ENCODE data around the gene DIPK1B.

Gene DIPK1B

DNA sequence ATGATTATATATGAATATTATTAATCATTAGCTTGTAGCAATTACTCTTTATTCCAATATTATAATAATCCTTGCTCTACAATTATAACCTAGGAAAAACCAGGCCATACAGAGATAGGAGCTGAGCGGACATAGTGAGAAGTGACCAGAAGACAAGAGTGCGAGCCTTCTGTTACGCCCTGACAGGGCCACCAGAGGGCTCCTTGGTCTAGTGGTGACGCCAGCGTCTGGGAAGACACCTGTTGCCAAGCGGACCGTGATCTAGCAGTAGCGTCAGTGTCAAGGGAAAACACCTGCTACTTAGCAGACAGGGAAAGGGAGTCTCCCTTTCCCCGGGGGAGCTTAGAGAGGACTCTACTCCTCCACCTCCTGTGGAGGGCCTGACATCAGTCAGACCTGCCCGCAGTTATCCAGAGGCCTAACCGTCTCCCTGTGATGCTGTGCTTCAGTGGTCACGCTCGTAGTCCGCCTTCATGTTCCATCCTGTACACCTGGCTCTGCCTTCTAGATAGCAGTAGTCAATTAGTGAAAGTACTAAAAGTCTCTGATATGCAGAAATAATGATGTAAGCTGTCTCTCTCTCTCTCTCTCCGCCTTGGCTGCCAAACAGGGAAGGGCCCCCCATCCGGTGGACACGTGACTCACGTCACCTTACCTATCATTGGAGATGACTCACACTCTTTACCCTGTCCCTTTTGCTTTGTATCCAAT, 54.2 kb downstream of the DIPK1B start (continued):
- TF ChIP-seq, protein P1, sequence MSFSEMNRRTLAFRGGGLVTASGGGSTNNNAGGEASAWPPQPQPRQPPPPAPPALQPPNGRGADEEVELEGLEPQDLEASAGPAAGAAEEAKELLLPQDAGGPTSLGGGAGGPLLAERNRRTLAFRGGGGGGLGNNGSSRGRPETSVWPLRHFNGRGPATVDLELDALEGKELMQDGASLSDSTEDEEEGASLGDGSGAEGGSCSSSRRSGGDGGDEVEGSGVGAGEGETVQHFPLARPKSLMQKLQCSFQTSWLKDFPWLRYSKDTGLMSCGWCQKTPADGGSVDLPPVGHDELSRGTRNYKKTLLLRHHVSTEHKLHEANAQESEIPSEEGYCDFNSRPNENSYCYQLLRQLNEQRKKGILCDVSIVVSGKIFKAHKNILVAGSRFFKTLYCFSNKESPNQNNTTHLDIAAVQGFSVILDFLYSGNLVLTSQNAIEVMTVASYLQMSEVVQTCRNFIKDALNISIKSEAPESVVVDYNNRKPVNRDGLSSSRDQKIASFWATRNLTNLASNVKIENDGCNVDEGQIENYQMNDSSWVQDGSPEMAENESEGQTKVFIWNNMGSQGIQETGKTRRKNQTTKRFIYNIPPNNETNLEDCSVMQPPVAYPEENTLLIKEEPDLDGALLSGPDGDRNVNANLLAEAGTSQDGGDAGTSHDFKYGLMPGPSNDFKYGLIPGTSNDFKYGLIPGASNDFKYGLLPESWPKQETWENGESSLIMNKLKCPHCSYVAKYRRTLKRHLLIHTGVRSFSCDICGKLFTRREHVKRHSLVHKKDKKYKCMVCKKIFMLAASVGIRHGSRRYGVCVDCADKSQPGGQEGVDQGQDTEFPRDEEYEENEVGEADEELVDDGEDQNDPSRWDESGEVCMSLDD (tag by site-specific recombination; IDR thresholded peaks at IDR 0.05) = peak; percentile 76; the same call in 1 of the 2 replicates
- peak; percentile 91 for TF ChIP-seq WT1 (tag by site-specific recombination; IDR thresholded peaks at IDR 0.05)
- 0 out of 2 replicates have a peak, but pooled peaks have one; percentile 5 for TF ChIP-seq FEZF1 (tag by site-specific recombination; IDR thresholded peaks at IDR 0.05)
- peak; percentile 80 for TF ChIP-seq IKZF3 (tag by site-specific recombination; IDR thresholded peaks at IDR 0.05)
- peak; percentile 93 for TF ChIP-seq GLIS1 (tag by site-specific recombination; IDR thresholded peaks at IDR 0.05)
- peak; percentile 77 for TF ChIP-seq OSR2 (tag by site-specific recombination; IDR thresholded peaks at IDR 0.05)
- TF ChIP-seq SP7 (tag by site-specific recombination; IDR thresholded peaks at IDR 0.05) = peak; percentile 87
- peak; percentile 83 for TF ChIP-seq ZNF10 (tag by site-specific recombination; IDR thresholded peaks at IDR 0.05)
- peak; percentile 48 for TF ChIP-seq ZBTB17 (tag by site-specific recombination; IDR thresholded peaks at IDR 0.05)
- TF ChIP-seq ZNF239 (tag by site-specific recombination; IDR thresholded peaks at IDR 0.05) = 0 out of 2 replicates have a peak, but pooled peaks have one; percentile 29
- TF ChIP-seq, protein P2, sequence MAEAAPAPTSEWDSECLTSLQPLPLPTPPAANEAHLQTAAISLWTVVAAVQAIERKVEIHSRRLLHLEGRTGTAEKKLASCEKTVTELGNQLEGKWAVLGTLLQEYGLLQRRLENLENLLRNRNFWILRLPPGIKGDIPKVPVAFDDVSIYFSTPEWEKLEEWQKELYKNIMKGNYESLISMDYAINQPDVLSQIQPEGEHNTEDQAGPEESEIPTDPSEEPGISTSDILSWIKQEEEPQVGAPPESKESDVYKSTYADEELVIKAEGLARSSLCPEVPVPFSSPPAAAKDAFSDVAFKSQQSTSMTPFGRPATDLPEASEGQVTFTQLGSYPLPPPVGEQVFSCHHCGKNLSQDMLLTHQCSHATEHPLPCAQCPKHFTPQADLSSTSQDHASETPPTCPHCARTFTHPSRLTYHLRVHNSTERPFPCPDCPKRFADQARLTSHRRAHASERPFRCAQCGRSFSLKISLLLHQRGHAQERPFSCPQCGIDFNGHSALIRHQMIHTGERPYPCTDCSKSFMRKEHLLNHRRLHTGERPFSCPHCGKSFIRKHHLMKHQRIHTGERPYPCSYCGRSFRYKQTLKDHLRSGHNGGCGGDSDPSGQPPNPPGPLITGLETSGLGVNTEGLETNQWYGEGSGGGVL (tag by site-specific recombination; IDR thresholded peaks at IDR 0.05) = 0 out of 2 replicates have a peak, but pooled peaks have one; percentile 24
- TF ChIP-seq, protein P3, sequence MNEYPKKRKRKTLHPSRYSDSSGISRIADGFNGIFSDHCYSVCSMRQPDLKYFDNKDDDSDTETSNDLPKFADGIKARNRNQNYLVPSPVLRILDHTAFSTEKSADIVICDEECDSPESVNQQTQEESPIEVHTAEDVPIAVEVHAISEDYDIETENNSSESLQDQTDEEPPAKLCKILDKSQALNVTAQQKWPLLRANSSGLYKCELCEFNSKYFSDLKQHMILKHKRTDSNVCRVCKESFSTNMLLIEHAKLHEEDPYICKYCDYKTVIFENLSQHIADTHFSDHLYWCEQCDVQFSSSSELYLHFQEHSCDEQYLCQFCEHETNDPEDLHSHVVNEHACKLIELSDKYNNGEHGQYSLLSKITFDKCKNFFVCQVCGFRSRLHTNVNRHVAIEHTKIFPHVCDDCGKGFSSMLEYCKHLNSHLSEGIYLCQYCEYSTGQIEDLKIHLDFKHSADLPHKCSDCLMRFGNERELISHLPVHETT (tag by site-specific recombination; IDR thresholded peaks at IDR 0.05) = peak; percentile 41; the same call in 1 of the 2 replicates
- 0 out of 2 replicates have a peak, but pooled peaks have one; percentile 31 for TF ChIP-seq ZNF335 (tag by site-specific recombination; conservative IDR thresholded peaks at IDR 0.05)
- TF ChIP-seq ZNF366 (tag by site-specific recombination; conservative IDR thresholded peaks at IDR 0.05) = peak; percentile 93
- TF ChIP-seq ZNF394 (tag by site-specific recombination; IDR thresholded peaks at IDR 0.05; ENCODE audit: borderline replicate concordance) = peak; percentile 60; the same call in 1 of the 2 replicates
- peak; percentile 81 for TF ChIP-seq ZBTB8A (tag by site-specific recombination; IDR thresholded peaks at IDR 0.05)
- TF ChIP-seq, protein P4, sequence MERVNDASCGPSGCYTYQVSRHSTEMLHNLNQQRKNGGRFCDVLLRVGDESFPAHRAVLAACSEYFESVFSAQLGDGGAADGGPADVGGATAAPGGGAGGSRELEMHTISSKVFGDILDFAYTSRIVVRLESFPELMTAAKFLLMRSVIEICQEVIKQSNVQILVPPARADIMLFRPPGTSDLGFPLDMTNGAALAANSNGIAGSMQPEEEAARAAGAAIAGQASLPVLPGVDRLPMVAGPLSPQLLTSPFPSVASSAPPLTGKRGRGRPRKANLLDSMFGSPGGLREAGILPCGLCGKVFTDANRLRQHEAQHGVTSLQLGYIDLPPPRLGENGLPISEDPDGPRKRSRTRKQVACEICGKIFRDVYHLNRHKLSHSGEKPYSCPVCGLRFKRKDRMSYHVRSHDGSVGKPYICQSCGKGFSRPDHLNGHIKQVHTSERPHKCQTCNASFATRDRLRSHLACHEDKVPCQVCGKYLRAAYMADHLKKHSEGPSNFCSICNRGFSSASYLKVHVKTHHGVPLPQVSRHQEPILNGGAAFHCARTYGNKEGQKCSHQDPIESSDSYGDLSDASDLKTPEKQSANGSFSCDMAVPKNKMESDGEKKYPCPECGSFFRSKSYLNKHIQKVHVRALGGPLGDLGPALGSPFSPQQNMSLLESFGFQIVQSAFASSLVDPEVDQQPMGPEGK (tag by site-specific recombination; IDR thresholded peaks at IDR 0.05) = peak; percentile 73
- TF ChIP-seq ZNF629 (tag by site-specific recombination; IDR thresholded peaks at IDR 0.05) = peak; percentile 69
- peak; percentile 31; the same call in 1 of the 2 replicates for TF ChIP-seq ZBTB20 (tag by site-specific recombination; IDR thresholded peaks at IDR 0.05)
- peak; percentile 87 for TF ChIP-seq ZEB2 (tag by site-specific recombination; IDR thresholded peaks at IDR 0.05)
- peak; percentile 62; the same call in 1 of the 2 replicates for TF ChIP-seq ZSCAN23 (tag by site-specific recombination; IDR thresholded peaks at IDR 0.05)
- TF ChIP-seq ZBTB21 (tag by site-specific recombination; IDR thresholded peaks at IDR 0.05) = peak; percentile 26; the same call in 1 of the 2 replicates
- TF ChIP-seq, protein P5, sequence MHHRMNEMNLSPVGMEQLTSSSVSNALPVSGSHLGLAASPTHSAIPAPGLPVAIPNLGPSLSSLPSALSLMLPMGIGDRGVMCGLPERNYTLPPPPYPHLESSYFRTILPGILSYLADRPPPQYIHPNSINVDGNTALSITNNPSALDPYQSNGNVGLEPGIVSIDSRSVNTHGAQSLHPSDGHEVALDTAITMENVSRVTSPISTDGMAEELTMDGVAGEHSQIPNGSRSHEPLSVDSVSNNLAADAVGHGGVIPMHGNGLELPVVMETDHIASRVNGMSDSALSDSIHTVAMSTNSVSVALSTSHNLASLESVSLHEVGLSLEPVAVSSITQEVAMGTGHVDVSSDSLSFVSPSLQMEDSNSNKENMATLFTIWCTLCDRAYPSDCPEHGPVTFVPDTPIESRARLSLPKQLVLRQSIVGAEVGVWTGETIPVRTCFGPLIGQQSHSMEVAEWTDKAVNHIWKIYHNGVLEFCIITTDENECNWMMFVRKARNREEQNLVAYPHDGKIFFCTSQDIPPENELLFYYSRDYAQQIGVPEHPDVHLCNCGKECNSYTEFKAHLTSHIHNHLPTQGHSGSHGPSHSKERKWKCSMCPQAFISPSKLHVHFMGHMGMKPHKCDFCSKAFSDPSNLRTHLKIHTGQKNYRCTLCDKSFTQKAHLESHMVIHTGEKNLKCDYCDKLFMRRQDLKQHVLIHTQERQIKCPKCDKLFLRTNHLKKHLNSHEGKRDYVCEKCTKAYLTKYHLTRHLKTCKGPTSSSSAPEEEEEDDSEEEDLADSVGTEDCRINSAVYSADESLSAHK (tag by site-specific recombination; IDR thresholded peaks at IDR 0.05) = peak; percentile 56; the same call in 1 of the 2 replicates
- TF ChIP-seq SCRT2 (tag by site-specific recombination; IDR thresholded peaks at IDR 0.05) = peak; percentile 100
- TF ChIP-seq ZNF24 (tag by site-specific recombination; IDR thresholded peaks at IDR 0.05) = peak; percentile 57; the same call in 1 of the 2 replicates
- TF ChIP-seq, protein P6, sequence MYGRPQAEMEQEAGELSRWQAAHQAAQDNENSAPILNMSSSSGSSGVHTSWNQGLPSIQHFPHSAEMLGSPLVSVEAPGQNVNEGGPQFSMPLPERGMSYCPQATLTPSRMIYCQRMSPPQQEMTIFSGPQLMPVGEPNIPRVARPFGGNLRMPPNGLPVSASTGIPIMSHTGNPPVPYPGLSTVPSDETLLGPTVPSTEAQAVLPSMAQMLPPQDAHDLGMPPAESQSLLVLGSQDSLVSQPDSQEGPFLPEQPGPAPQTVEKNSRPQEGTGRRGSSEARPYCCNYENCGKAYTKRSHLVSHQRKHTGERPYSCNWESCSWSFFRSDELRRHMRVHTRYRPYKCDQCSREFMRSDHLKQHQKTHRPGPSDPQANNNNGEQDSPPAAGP (tag by site-specific recombination; IDR thresholded peaks at IDR 0.05) = peak; percentile 84
- TF ChIP-seq KLF8 (tag by site-specific recombination; IDR thresholded peaks at IDR 0.05) = peak; percentile 88
- peak; percentile 99 for TF ChIP-seq SCRT1 (tag by site-specific recombination; IDR thresholded peaks at IDR 0.05; ENCODE audit: borderline replicate concordance)

Data from HEK293 (cell line).